ENCODE results near the gene LLGL2.

- TF ChIP-seq CTCF (IDR thresholded peaks at IDR 0.05): peak; percentile 87 to 94 (median 92)
- TF ChIP-seq POLR2A (IDR thresholded peaks at IDR 0.05): peak; percentile 67
These were observed 63.8 kb downstream of the LLGL2 start for GRCh38 chr17:75589012-75589918.
